Measurements from ENCODE around the gene MACF1.

The MACF1 gene

GRCh38 chr1:39317111-39317510 lies 112.6 kb downstream of the MACF1 start:
- DNase-seq: no peak

DNA sequence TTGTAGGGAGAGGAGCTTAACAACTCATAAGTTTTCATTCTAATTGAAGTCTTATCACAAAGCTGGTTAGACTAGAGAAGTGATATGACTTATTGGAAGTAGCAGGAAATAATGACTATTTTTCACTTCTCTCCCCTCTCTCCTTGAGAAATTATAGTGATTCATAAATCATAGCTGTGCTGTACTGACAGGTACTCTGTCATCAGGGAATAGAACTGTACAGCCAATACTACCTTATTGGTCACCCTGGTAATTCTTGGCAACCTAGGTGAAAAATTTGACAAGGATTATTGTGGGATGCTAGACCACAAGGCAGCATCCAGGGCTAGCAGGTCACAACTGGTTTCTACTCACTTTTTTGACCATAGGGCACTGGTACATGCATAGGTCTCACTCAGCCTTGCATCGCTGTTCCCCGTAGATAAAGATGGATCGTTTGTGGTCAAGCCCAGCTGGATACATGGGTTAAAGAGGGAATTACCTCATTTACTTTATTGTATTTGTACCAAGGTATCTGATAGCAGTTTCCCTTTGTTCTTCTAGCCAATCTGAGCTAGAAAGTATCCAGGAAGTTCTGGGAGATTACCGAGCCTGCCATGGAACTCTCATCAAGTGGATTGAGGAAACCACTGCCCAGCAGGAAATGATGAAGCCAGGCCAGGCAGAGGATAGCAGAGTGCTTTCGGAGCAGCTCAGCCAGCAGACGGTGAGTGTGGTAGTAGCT lies 113.6 kb downstream of the MACF1 start:
- no peak for DNase-seq

GRCh38 chr1:39321979-39322378 lies 117.5 kb downstream of the MACF1 start:
- DNase-seq: no peak

GRCh38 chr1:39322431-39322830 lies 117.9 kb downstream of the MACF1 start:
- no peak for DNase-seq

GRCh38 chr1:39324888-39325287 lies 120.4 kb downstream of the MACF1 start:
- DNase-seq: no peak

DNA sequence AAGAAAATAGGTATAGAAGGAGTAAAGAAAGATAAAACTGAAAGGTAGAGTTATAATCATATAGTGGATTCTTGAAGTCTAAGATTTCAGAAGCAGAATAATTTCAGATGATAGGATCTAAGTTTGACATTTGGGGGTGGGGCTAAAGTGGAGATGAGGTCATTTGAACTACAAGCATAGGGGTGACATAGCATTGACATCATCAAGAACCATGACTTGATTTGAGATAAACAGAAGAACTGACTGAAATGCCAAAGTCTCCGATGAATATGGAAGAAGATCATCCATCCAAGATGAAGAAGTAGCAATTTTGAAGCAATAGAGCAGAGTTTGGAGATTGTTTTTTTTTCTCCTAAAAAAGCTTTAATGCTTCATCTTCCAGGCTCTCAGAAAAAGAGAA lies 122.3 kb downstream of the MACF1 start:
- no peak for DNase-seq

DNA sequence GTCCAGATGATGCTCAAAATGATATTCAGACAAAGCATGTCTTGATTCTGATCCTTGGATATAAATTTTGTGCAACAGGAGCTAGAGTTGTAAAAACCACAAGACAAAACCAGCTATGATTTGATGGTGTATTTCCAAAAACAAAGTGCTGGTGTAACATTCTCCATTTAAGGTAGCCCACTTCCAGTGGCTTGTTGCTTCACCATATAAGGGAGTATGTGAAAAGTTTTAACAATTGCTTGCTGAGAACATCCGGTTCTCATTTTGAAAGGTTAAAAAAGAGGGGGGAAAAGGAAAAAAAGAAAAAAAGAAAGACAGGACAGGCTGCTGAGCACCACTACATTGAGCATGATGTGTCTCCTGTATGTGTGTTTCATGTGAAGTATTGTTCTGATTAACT lies 123.6 kb downstream of the MACF1 start:
- DNase-seq: no peak

DNA sequence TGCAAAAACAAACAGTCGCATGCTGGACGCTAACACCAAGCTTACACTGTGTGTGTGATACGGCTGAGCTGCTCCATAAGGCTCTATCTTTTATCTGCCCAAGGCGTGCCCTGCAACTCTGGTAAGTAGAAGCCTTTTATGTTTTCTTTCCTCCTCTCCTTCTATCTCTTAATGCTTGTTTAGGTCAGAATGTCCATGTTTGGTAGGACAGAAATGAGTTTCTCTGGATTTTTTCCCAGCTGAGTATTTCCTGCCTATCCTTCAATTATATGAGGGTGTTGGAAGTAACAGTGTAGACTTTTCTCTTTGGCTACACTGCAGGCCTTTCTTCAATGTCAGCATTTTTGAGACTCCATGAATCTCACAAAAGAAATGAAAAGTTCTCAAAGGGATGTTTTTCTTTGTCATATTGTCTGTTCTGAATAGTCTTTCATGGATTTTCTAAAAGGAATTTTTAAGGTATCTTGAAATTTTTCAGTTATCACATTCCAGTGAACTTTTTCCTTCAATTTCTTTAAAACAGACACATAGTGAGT lies 124.2 kb downstream of the MACF1 start:
- no peak for DNase-seq

- DNase-seq: no peak
Observed at GRCh38 chr1:39331647-39332046, 127.2 kb downstream of the MACF1 start.

GRCh38 chr1:39332291-39332690 lies 127.8 kb downstream of the MACF1 start:
- DNase-seq: no peak

GRCh38 chr1:39332828-39333227 lies 128.3 kb downstream of the MACF1 start:
- DNase-seq: no peak

DNA sequence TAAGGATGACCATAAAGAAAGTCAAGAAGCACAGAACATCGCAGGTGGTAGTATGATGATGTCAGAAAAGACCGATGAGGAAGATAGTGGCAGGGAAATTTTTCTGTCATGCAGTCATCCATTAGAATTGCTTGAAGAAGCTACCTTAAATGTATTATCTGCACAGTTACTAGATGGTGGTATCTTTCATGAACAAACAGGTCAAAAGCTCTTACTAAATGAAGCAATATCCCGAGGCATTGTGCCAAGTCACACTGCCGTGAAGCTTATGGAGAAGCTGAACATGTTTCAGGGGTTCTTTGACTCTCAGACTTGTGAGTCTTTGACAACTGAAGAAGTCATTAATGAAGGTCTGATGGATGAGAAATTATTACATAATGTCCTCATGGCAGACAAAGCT lies 128.8 kb downstream of the MACF1 start:
- no peak for DNase-seq

DNA sequence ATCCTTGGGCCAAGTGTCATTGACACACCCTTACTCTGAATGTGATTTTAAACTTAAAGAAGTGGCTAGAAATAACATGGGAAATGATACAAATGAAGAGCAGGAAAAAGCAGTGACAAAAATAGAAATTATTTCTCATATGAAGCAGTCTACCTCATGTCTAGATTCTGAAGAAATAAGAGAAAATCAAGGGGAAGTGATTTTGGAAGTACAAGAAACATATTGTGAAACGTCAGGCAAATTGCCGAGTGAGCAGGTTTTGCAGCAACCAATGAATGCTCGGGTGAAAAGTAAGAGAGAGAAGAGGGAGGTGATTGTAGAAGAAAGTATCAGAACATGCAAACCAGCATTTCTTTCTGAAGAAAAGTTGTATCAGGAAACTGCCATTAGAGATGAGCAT lies 130.7 kb downstream of the MACF1 start:
- no peak for DNase-seq

DNA sequence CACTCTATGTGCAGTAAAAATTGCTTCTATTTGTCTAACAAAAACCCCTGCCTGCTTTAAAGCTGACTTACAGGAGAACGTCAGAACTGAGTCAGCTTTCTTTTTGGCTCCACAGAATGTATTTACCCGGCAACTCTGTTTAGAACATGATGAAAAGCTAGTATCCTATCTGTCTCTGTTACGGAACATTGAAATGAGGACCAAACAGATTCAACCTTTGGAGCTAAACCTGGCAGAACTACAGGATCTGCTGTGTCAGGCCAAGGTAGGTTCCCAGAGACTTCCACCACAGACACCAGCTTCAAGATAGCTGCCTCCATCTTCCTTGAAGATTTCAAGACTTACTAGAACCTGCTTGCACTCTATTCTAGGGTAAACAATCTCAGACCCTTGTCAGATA lies 132.6 kb downstream of the MACF1 start:
- no peak for DNase-seq

DNA sequence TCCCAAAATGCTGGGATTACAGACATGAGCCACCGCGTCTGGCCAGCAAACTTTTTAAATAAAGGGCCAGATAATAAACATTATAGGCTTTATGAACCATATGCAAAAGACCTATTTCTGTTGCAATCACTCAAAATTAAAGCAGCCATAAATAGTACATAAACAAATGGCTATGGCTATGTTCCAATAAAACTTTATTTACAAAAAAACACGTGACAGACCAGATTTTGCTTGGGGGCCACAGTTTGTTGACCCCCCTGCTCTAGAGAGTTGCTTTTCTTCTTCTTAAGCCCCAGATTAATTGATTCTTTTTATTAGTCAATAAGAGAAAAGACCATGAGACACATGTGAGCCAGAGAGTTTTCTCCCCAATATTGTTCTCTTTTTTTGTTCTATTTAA lies 138.3 kb downstream of the MACF1 start:
- no peak for DNase-seq

- DNase-seq: no peak
Observed at GRCh38 chr1:39344394-39345154, 140.1 kb downstream of the MACF1 start.

DNA sequence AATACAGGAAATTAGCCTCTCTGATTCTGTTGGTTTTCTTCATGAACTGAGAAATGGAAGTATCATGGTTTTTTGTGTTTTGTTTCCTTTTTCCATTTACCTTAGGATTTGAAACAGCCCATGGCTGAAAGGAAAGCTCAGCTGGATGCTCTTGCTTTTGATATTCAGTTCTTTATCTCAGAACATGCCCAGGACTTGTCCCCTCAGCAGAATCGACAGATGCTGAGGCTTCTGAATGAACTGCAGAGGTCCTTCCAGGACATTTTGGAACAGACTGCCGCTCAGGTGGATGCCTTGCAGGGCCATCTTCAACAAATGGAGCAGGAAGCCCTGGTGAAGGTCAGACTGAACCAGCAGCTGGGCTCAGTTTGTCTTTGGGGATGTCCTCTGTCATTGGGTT lies 142.4 kb downstream of the MACF1 start:
- DNase-seq: no peak

DNA sequence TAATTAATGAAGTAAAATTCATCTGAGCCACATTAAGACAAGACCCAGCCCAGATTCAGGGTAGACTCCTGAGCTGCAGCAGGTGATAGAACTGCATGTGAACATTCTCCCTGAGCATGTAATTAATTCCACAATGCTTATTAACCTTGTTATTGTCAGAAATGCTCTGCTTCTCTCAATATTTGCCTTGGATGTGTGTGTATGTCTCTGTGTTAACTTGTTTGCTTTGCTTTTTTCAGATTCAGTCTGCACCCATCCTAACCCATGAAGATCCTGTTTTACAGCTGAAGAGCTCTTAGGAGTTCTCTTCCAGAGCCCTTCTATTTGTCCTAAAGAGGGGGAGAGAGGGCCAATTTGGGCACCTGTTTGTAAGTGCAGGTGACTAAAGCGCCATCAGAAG lies 143.8 kb downstream of the MACF1 start:
- no peak for DNase-seq

DNA sequence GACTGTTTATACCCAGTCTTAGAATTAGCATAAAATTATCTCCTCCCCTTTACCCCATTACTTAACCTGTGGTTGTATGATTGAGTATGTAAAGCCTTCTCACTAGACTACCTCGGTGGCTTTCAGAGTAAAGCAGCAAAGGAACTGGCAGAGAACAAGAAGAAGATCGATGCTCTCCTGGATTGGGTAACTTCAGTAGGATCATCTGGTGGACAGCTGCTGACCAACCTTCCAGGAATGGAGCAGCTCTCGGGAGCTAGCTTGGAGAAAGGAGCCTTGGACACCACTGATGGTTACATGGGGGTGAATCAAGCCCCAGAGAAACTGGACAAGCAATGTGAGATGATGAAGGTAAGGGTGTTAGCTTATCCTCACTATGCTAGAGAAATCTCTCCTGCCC lies 148.4 kb downstream of the MACF1 start:
- DNase-seq: no peak

DNA sequence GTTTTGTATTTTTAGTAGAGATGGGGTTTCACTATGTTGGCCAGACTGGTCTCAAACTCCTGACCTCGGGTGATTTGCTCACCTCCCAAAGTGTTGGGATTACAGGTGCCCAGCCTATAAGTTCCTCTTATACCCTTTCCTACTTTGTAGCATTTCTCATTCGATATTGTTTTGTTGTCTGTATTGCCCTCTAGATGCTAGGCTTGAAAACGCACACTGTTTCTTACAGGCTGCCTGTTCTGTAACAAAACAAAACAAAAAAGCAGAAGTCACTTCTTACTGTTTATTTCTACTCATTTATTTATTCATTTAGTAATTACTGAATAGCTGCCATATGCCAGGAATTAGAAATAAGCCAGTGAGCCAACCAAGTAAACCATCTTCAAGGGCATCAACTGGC lies 150.1 kb downstream of the MACF1 start:
- DNase-seq: no peak

DNA sequence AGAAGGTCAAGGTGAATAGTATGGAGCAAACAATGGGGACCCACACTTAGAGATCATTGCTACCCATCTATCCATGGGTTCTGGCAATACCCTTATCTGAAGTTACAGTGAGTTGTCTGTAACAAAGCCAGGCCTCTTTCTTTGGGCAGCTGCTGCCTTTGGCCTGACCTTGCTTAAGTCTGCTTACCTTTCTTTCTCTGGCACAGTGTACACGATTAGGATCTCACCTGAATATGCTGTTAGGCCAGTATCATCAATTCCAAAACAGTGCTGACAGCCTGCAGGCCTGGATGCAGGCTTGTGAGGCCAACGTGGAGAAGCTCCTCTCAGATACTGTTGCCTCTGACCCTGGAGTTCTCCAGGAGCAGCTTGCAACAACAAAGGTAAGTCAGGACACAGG lies 154.0 kb downstream of the MACF1 start:
- no peak for DNase-seq

DNA sequence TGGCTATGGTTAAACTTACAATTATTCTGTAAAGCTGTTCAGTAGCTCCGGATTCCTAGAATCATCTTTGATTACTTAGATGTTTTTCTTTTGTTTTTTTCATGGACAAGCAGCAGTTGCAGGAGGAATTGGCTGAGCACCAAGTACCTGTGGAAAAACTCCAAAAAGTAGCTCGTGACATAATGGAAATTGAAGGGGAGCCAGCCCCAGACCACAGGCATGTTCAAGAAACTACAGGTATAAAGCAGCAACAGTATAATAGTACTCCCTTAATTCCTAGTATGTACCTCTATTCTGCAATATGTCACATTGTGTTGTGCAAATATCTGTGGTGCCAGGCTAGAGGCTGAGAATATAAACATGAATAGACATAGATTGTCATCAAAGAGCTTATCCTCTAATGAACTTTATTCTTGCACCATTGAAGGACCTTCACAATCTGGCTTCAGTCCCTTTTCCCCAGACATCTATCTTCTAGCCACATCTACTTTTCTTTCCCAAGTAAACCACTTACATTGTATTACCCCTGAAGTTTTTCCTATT lies 154.6 kb downstream of the MACF1 start:
- no peak for DNase-seq

- DNase-seq: no peak
Observed at GRCh38 chr1:39360731-39361130, 156.2 kb downstream of the MACF1 start.

DNA sequence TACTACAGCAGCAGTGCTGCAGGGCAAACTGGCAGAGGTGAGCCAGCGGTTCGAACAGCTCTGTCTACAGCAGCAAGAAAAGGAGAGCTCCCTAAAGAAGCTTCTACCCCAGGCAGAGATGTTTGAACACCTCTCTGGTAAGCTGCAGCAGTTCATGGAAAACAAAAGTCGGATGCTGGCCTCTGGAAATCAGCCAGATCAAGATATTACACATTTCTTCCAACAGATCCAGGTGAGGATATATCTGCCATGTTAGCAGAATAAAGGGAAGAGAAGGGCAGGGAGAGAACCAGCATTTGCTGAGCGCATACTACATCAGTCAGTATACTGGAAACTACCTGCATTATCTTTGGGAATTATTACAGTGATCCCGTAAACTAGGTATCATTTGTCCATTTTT lies 157.0 kb downstream of the MACF1 start:
- DNase-seq: no peak
